NCI-H1694 (cell line): Measurements from ENCODE around the gene RBP3.
A peak's percentile ranks its signal among the peaks of the same experiment; 100 is the strongest.

Experiments used
- DNase-seq: peaks from one replicate; lab custom pipeline; 2025; lab: John Stamatoyannopoulos, UW

Gene RBP3

GRCh38 chr10:47336387-47337134 is 11.6 kb upstream of the RBP3 start:
- no peak for DNase-seq

- DNase-seq: no peak
These were observed 10.9 kb upstream of the RBP3 start for GRCh38 chr10:47337310-47337709.

GRCh38 chr10:47339186-47339735 is 8.9 kb upstream of the RBP3 start:
- DNase-seq: no peak

GRCh38 chr10:47339759-47340607 is 8.2 kb upstream of the RBP3 start:
- no peak for DNase-seq

GRCh38 chr10:47340608-47341170 is 7.5 kb upstream of the RBP3 start:
- DNase-seq: peak; percentile 55

GRCh38 chr10:47344996-47345870 is 2.9 kb upstream of the RBP3 start:
- no peak for DNase-seq

- peak; percentile 91 for DNase-seq
These were observed 1.4 kb upstream of the RBP3 start for GRCh38 chr10:47346581-47347302.

- DNase-seq: no peak
These were observed 874 bp upstream of the RBP3 start for GRCh38 chr10:47347303-47347675.

- no peak for DNase-seq
These were observed 703 bp downstream of the RBP3 start for GRCh38 chr10:47348661-47349470.

- DNase-seq: no peak
These were observed 1.4 kb downstream of the RBP3 start for GRCh38 chr10:47349516-47349915.

- no peak for DNase-seq
These were observed 1.8 kb downstream of the RBP3 start for GRCh38 chr10:47349941-47350371.

- DNase-seq: no peak
These were observed 2.8 kb downstream of the RBP3 start for GRCh38 chr10:47350671-47351640.

- no peak for DNase-seq
These were observed 4.0 kb downstream of the RBP3 start for GRCh38 chr10:47351899-47352815.

GRCh38 chr10:47353351-47353750 is 5.2 kb downstream of the RBP3 start:
- no peak for DNase-seq

GRCh38 chr10:47354165-47354564 is 6.0 kb downstream of the RBP3 start:
- DNase-seq: no peak

- no peak for DNase-seq
These were observed 6.7 kb downstream of the RBP3 start for GRCh38 chr10:47354900-47355299.

- no peak for DNase-seq
These were observed 8.5 kb downstream of the RBP3 start for GRCh38 chr10:47356708-47357107.

GRCh38 chr10:47357131-47357582 is 9.0 kb downstream of the RBP3 start:
- no peak for DNase-seq
